D721Med (cell line): ENCODE data around the gene FAM53B.

ENCODE experiments used
- DNase-seq: peaks from one replicate; pipeline ENCODE4 v3.0.0; 2011; ENCODE audit warnings: low spot score; ENCODE audit not compliant: insufficient read length
- FAIRE-seq: peaks from 2 replicates; lab custom pipeline; 2011; peaks lifted over from hg19 to GRCh38; lab: Jason Lieb, UNC
- CTCF ChIP-seq: IDR thresholded peaks from 2 replicates; pipeline ENCODE4 v1.5.1; 2012; ENCODE audit warnings: mild to moderate bottlenecking, control low read depth; ENCODE audit not compliant: insufficient read depth; ENCODE audit errors: missing control alignments

The FAM53B gene

GRCh38 chr10:124639646-124640045 lies 104.5 kb downstream of the FAM53B start:
- no peak for TF ChIP-seq CTCF
- FAIRE-seq, result no peak
- no peak for DNase-seq

GRCh38 chr10:124639206-124639605 lies 105.0 kb downstream of the FAM53B start:
- DNase-seq, result no peak
- no peak for FAIRE-seq
- TF ChIP-seq CTCF, result no peak

GRCh38 chr10:124637746-124638145 lies 106.4 kb downstream of the FAM53B start:
- TF ChIP-seq CTCF, result no peak
- DNase-seq, result no peak
- FAIRE-seq, result no peak

GRCh38 chr10:124637091-124637700 lies 107.0 kb downstream of the FAM53B start:
- no peak for DNase-seq
- FAIRE-seq, result no peak
- no peak for TF ChIP-seq CTCF

GRCh38 chr10:124636271-124636995 lies 107.7 kb downstream of the FAM53B start:
- no peak for TF ChIP-seq CTCF
- DNase-seq, result no peak
- FAIRE-seq, result no peak

GRCh38 chr10:124632566-124632965 lies 111.6 kb downstream of the FAM53B start:
- no peak for TF ChIP-seq CTCF
- DNase-seq (no peak), FAIRE-seq (no peak)

GRCh38 chr10:124632064-124632531 lies 112.1 kb downstream of the FAM53B start:
- FAIRE-seq (no peak), DNase-seq (no peak)
- peak; percentile 46 for TF ChIP-seq CTCF
